ENCODE results near the gene INKA2.

The INKA2 gene

GRCh38 chr1:111739194-111739924 lies at the start of gene INKA2:
TSS of gene INKA2 (minus strand) at chr1:111739395. CDS start at chr1:111739242, 153 bp downstream.
- peak; percentile 73 for DNase-seq

- DNase-seq: no peak
Observed at GRCh38 chr1:111786669-111787207, 47.5 kb upstream of the INKA2 start.

GRCh38 chr1:111784273-111784901 lies 45.2 kb upstream of the INKA2 start:
- no peak for DNase-seq

GRCh38 chr1:111779546-111779945 lies 40.4 kb upstream of the INKA2 start:
- no peak for DNase-seq

GRCh38 chr1:111778541-111779051 lies 39.4 kb upstream of the INKA2 start:
- no peak for DNase-seq

- no peak for DNase-seq
Observed at GRCh38 chr1:111778066-111778465, 38.9 kb upstream of the INKA2 start.

GRCh38 chr1:111777301-111777700 lies 38.1 kb upstream of the INKA2 start:
- DNase-seq: no peak

GRCh38 chr1:111776861-111777260 lies 37.7 kb upstream of the INKA2 start:
- no peak for DNase-seq

GRCh38 chr1:111776391-111776790 lies 37.2 kb upstream of the INKA2 start:
- no peak for DNase-seq

GRCh38 chr1:111775966-111776365 lies 36.8 kb upstream of the INKA2 start:
- no peak for DNase-seq

- DNase-seq: no peak
Observed at GRCh38 chr1:111770916-111771315, 31.7 kb upstream of the INKA2 start.

- DNase-seq: peak; percentile 41
Observed at GRCh38 chr1:111769517-111770146, 30.4 kb upstream of the INKA2 start.

GRCh38 chr1:111768625-111769024 lies 29.4 kb upstream of the INKA2 start:
- no peak for DNase-seq

- DNase-seq: no peak
Observed at GRCh38 chr1:111768023-111768422, 28.8 kb upstream of the INKA2 start.

GRCh38 chr1:111762332-111762731 lies 23.1 kb upstream of the INKA2 start:
- DNase-seq: no peak

- DNase-seq: no peak
Observed at GRCh38 chr1:111761717-111762116, 22.5 kb upstream of the INKA2 start.

GRCh38 chr1:111758373-111758772 lies 19.2 kb upstream of the INKA2 start:
- no peak for DNase-seq

- no peak for DNase-seq
Observed at GRCh38 chr1:111756124-111756513, 16.9 kb upstream of the INKA2 start.

- peak; percentile 94 for DNase-seq
Observed at GRCh38 chr1:111755331-111756123, 16.3 kb upstream of the INKA2 start, which contains the start of gene DDX20. TSS of gene DDX20 (plus strand) at chr1:111755901. CDS start at chr1:111755925, 24 bp downstream.

GRCh38 chr1:111754984-111755330 lies 15.8 kb upstream of the INKA2 start:
- peak; percentile 34 for DNase-seq

GRCh38 chr1:111751906-111752575 lies 12.8 kb upstream of the INKA2 start:
- DNase-seq: no peak

- DNase-seq: no peak
Observed at GRCh38 chr1:111750856-111751255, 11.7 kb upstream of the INKA2 start.

Measured in activated CD8-positive, alpha-beta memory T cell treated with anti-CD3 and anti-CD28 coated beads, Interleukin-2, amount 50 U/mL, for 4 hours (primary cell).